AG04450 (cell line): ENCODE measurements around the gene BMP8A. TPM values are rescaled to one million over a fixed set of nuclear protein-coding genes. Genes with fewer than 3 reads are reported as not detected.

Experiments
- CTCF ChIA-PET: fragments of 300-600, 350-600 bp; formaldehyde crosslinking; extraction: SDS; loops from one replicate; lab custom pipeline; 2022; ENCODE audit warnings: antibody characterized with exemption, inconsistent platforms; lab: Charles Lee
- POLR2A ChIA-PET: fragments of 350-600 bp; formaldehyde crosslinking; extraction: SDS; loops from one replicate; lab custom pipeline; 2021; ENCODE audit warnings: antibody characterized with exemption, inconsistent platforms; lab: Yijun Ruan, JAX
- DNase-seq: peaks from one replicate; pipeline ENCODE4 v3.0.0-alpha.2; 2011; ENCODE audit warnings: low read depth, low spot score
- H3K27ac ChIP-seq: one replicate; pipeline ENCODE4 v1.5.1; 2012; ENCODE audit warnings: low read depth, low read length, control low read depth
- H3K27me3 ChIP-seq: one replicate; pipeline ENCODE4 v1.6.0; 2012; ENCODE audit warnings: low read length; ENCODE audit not compliant: control insufficient read depth, insufficient read depth
- H3K4me3 ChIP-seq: 2 replicates; pipeline ENCODE4 v1.5.1; 2011; ENCODE audit warnings: mild to moderate bottlenecking, low read depth, low read length, control low read depth
- H3K9me3 ChIP-seq: 2 replicates; pipeline ENCODE4 v1.5.1; 2012; ENCODE audit warnings: low read length; ENCODE audit not compliant: control insufficient read depth, insufficient read depth
- polyA plus RNA-seq: library from polyadenylated mRNA; depleted of rRNA; stranded (reverse); fragments of >200 nt; gene quantifications from 2 replicates; pipeline ENCODE4 v1.2.3, GENCODE V29; 2011
- TF ChIP-seq, protein P1 (sequence below): IDR thresholded peaks from 2 replicates; pipeline ENCODE4 v1.5.1; 2011; ENCODE audit warnings: low read depth, low read length, control low read depth, inconsistent platforms

Gene BMP8A
- polyA plus RNA-seq, 1 experiment = not detected

DNA sequence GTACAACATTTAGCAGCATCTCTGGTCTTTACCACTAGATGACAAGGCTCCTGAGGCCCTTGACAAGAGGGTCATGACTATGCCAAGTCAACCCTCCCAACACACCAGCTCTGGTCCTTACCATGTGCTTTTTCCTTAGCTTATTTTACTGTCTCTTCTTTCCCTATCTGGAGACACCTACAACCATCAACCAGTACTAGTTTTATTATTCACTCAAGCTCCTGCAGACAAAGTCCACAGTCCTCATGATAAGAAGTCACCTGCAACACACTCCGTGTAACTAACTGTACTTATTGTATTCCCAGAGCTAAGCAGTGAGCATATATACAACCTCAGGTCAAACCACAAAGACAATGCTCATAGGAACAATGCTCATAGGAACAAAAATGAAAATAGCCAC lies 69.8 kb downstream of the BMP8A start:
- ChIA-PET POLR2A (no interaction called here), CTCF (interaction anchor here (1.4 kb wide), 1 partner anchor 22 kb away, joined by 5 read pairs; no protein-coding TSS in a partner anchor)
- Histone ChIP-seq H3K4me3 (no peak overlapping the region), H3K27ac (no peak overlapping the region), H3K27me3 (no peaks in the 10 kb centered on the region), H3K9me3 (no peaks in the 10 kb centered on the region; the same call in 1 of the 2 replicates)
- no peak for DNase-seq
- TF ChIP-seq, protein P1, sequence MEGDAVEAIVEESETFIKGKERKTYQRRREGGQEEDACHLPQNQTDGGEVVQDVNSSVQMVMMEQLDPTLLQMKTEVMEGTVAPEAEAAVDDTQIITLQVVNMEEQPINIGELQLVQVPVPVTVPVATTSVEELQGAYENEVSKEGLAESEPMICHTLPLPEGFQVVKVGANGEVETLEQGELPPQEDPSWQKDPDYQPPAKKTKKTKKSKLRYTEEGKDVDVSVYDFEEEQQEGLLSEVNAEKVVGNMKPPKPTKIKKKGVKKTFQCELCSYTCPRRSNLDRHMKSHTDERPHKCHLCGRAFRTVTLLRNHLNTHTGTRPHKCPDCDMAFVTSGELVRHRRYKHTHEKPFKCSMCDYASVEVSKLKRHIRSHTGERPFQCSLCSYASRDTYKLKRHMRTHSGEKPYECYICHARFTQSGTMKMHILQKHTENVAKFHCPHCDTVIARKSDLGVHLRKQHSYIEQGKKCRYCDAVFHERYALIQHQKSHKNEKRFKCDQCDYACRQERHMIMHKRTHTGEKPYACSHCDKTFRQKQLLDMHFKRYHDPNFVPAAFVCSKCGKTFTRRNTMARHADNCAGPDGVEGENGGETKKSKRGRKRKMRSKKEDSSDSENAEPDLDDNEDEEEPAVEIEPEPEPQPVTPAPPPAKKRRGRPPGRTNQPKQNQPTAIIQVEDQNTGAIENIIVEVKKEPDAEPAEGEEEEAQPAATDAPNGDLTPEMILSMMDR = no peak

DNA sequence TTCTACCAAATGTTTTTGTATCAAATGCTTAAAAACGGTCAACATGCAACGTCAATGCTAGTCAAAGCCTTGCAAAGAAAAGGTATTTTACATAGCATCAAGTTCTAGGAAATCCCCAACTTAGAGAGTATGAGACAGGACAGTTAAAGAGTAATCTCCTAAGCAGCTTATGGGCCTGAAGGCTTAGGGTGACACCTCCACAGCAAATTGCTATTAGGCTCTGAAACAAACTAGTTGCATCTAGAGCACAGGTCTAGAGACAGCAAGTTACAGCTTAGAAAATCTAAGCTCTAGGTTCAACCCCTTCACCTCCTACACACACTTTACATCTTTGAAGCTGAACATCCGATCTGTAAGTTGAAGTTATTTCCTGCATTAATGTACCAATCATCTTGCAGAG lies 71.5 kb downstream of the BMP8A start:
- CTCF ChIA-PET = interaction anchor here (1.4 kb wide), 1 partner anchor 12 kb away, joined by 3 read pairs; no protein-coding TSS in a partner anchor

DNA sequence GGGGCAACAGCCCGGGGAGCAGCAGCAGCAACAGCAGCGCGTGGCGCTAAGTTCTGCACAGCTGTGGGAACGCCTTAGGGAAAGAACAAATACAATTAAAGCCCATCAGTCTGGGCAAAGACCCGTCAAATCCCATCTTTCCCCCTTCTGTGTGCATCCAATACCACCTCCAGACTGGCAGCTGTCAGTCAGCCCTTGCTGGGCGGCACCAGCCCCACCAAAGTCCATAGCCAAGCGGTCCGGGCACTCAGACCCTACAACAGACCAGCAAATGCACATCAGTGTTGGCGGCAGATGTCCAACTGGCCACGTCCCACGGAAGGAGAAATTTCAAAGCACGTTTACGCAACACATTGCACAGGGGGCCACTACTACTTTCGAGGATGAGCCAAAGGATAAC lies 72.2 kb downstream of the BMP8A start:
- POLR2A ChIA-PET = no interaction called here
- TF ChIP-seq, protein P1 = no peak
- CTCF ChIA-PET = no interaction called here

More for the DNA sequence above, 71.5 kb downstream of the BMP8A start:
- no peak for DNase-seq
- POLR2A ChIA-PET = interaction anchor here (0.5 kb wide), 1 partner anchor 92 kb away, joined by 3 read pairs; no protein-coding TSS in a partner anchor
- Histone ChIP-seq H3K27me3 (no peaks in the 10 kb centered on the region), H3K9me3 (no peaks in the 10 kb centered on the region; the same call in 1 of the 2 replicates), H3K27ac (no peak overlapping the region), H3K4me3 (no peak overlapping the region)
- TF ChIP-seq, protein P1 = no peak

DNA sequence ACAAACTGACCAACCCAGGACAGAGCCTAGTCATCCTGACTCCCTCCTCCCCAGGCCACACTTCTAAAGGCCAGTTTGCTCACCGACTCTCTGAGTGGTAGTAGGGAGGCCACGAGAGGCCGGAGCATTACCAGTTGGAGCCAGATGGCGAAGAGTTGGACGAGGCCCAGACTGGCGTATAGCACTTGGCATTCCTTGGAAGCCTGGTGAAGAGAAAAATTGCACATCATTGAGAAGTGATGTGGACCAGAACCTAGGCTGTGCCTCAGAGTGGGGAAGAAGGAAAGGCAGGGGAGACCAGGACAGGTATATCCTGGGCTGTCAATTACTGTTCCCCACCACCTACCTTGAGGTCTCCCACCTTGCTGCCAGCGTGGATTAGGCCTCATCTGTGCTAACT lies 72.9 kb downstream of the BMP8A start:
- CTCF ChIA-PET = no interaction called here

More for the DNA sequence above, 72.2 kb downstream of the BMP8A start:
- no peak overlapping the region for H3K4me3 ChIP-seq
- H3K27me3 ChIP-seq = no peaks in the 10 kb centered on the region
- no peaks in the 10 kb centered on the region; the same call in 1 of the 2 replicates for H3K9me3 ChIP-seq
- DNase-seq = no peak
- no peak overlapping the region for H3K27ac ChIP-seq

DNA sequence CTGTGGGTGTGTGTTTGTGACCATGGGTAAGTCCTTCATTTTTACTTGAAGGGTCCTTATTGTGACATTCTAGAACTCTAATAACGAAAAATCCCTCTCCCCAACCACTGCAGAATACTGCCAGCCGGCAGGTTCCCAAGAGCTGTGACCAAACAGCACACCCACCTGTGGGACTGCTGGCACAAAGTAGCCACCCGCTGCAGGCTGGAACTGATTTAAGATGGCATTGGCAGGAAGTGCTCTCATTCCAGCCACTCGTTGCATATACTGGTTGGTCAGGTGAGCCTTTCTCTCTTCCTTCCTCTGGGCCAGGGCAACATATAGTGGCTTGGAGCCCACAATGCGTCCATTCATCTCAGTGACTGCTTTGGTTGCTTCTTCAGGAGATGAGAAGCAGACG lies 73.5 kb downstream of the BMP8A start:
- POLR2A ChIA-PET = no interaction called here
- no peak for DNase-seq
- TF ChIP-seq, protein P1 = no peak
- no peaks in the 10 kb centered on the region; the same call in 1 of the 2 replicates for H3K9me3 ChIP-seq
- CTCF ChIA-PET = no interaction called here
- H3K27ac ChIP-seq = no peak overlapping the region
- H3K27me3 ChIP-seq = no peaks in the 10 kb centered on the region
- H3K4me3 ChIP-seq = no peak overlapping the region

More for the DNA sequence above, 72.9 kb downstream of the BMP8A start:
- Histone ChIP-seq H3K27ac (no peak overlapping the region), H3K27me3 (no peaks in the 10 kb centered on the region), H3K4me3 (no peak overlapping the region), H3K9me3 (no peaks in the 10 kb centered on the region; the same call in 1 of the 2 replicates)
- DNase-seq = no peak
- TF ChIP-seq, protein P1 = no peak
- POLR2A ChIA-PET = no interaction called here
